BJ (cell line): Measurements from ENCODE around the gene PCDH9. TPM values are rescaled to one million over a fixed set of nuclear protein-coding genes. Genes with fewer than 3 reads are reported as not detected.

ENCODE experiments used
- CTCF ChIA-PET: fragments of 350-600 bp; formaldehyde crosslinking; extraction: SDS; loops from one replicate; lab custom pipeline; 2021; ENCODE audit warnings: antibody characterized with exemption, inconsistent platforms; lab: Yijun Ruan, JAX
- POLR2A ChIA-PET: fragments of 300-600 bp; sonication (Branson Sonifier 250); formaldehyde crosslinking; extraction: SDS; loops from one replicate; lab custom pipeline; 2021; ENCODE audit warnings: antibody characterized with exemption; lab: Charles Lee
- DNase-seq: peaks from one replicate; pipeline ENCODE4 v3.0.0-alpha.2; 2011; ENCODE audit warnings: low read depth
- H3K27me3 ChIP-seq: 2 replicates; pipeline ENCODE4 v1.6.0; 2011; ENCODE audit warnings: low read length; ENCODE audit not compliant: control insufficient read depth, insufficient read depth
- H3K36me3 ChIP-seq: 2 replicates; pipeline ENCODE4 v1.5.1; 2011; ENCODE audit warnings: low read length; ENCODE audit not compliant: control insufficient read depth, insufficient read depth
- H3K4me3 ChIP-seq: 2 replicates; pipeline ENCODE4 v1.5.1; 2011; ENCODE audit warnings: low read depth, mild to moderate bottlenecking, control low read depth, low read length
- polyA plus RNA-seq: library from polyadenylated mRNA; depleted of rRNA; stranded (reverse); fragments of >200 nt; gene quantifications from 2 replicates; pipeline ENCODE4 v1.2.3, GENCODE V29; 2011
- TF ChIP-seq, protein P1 (sequence below): IDR thresholded peaks from 2 replicates; pipeline ENCODE4 v1.5.1; 2011; ENCODE audit warnings: low read depth, mild to moderate bottlenecking, control low read depth, inconsistent platforms, low read length, moderate library complexity; ENCODE audit not compliant: insufficient read depth

Gene PCDH9
- polyA plus RNA-seq, 1 experiment: 2.3 TPM

DNA sequence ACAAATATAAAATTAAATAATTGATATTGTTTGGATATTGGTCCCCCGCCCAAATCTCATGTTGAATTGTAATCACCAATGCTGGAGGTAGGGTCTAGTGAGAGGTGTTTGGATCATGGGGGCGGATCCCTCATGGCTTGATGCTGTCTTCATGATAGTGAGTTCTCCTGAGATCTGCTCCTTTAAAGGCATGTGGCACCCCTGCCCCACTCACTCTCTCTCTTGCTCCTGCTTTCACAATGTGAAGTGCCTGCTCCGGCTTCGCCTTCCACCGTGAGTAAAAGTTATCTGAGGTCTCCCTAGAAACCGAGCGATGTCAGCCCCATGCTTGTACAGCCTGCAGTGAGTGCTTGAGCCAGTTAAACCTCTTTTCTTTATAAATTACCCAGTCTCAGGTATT lies 248.2 kb downstream of the PCDH9 start:
- TF ChIP-seq, protein P1, sequence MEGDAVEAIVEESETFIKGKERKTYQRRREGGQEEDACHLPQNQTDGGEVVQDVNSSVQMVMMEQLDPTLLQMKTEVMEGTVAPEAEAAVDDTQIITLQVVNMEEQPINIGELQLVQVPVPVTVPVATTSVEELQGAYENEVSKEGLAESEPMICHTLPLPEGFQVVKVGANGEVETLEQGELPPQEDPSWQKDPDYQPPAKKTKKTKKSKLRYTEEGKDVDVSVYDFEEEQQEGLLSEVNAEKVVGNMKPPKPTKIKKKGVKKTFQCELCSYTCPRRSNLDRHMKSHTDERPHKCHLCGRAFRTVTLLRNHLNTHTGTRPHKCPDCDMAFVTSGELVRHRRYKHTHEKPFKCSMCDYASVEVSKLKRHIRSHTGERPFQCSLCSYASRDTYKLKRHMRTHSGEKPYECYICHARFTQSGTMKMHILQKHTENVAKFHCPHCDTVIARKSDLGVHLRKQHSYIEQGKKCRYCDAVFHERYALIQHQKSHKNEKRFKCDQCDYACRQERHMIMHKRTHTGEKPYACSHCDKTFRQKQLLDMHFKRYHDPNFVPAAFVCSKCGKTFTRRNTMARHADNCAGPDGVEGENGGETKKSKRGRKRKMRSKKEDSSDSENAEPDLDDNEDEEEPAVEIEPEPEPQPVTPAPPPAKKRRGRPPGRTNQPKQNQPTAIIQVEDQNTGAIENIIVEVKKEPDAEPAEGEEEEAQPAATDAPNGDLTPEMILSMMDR: no peak
- POLR2A ChIA-PET: no interaction called here
- DNase-seq: no peak
- Histone ChIP-seq H3K36me3 (no peaks in the 10 kb centered on the region), H3K4me3 (no peak overlapping the region), H3K27me3 (no peaks in the 10 kb centered on the region)
- CTCF ChIA-PET: no interaction called here

- Histone ChIP-seq H3K27me3 (no peaks in the 10 kb centered on the region), H3K4me3 (no peak overlapping the region), H3K36me3 (no peaks in the 10 kb centered on the region)
- TF ChIP-seq, protein P1: no peak
- DNase-seq: no peak
- ChIA-PET CTCF (interaction anchor here (0.9 kb wide), 1 partner anchor 260 kb away, joined by 3 read pairs; no protein-coding TSS in a partner anchor), POLR2A (no interaction called here)
Observed at GRCh38 chr13:66977161-66977560, 253.0 kb downstream of the PCDH9 start.

DNA sequence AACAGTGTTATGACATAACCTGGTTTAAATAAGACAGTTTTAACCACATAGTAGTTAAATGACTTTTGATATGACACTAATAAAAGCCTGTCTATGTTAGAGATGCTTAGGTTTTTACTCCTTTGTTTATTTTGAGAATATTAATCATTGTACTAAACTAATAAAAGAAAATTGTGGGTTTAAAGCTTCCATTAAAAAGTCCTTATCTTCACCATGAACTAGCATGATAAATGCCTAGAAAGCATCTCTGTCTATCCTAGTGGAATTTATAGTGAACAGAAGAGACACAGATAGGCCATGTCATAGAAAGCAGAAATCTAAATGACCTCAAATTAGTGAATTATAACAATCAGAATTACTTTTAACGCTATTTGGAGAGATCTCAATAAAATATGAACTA lies 255.2 kb downstream of the PCDH9 start:
- Histone ChIP-seq H3K4me3 (no peak overlapping the region), H3K36me3 (no peaks in the 10 kb centered on the region), H3K27me3 (no peaks in the 10 kb centered on the region)
- POLR2A ChIA-PET: no interaction called here
- CTCF ChIA-PET: no interaction called here
- no peak for DNase-seq
- TF ChIP-seq, protein P1: no peak

GRCh38 chr13:66974174-66974573 lies 256.0 kb downstream of the PCDH9 start:
- no peaks in the 10 kb centered on the region for H3K36me3 ChIP-seq
- TF ChIP-seq, protein P1: no peak
- no peak for DNase-seq
- H3K27me3 ChIP-seq: no peaks in the 10 kb centered on the region
- ChIA-PET CTCF (no interaction called here), POLR2A (no interaction called here)
- no peak overlapping the region for H3K4me3 ChIP-seq

GRCh38 chr13:66972659-66973058 lies 257.5 kb downstream of the PCDH9 start:
- CTCF ChIA-PET: no interaction called here
- no peak for DNase-seq
- POLR2A ChIA-PET: no interaction called here
- TF ChIP-seq, protein P1: no peak
- Histone ChIP-seq H3K36me3 (no peaks in the 10 kb centered on the region), H3K27me3 (no peaks in the 10 kb centered on the region), H3K4me3 (no peak overlapping the region)
